K562 (cell line): ENCODE results near the gene BST1. TPM values are rescaled to one million over a fixed set of nuclear protein-coding genes. Genes with fewer than 3 reads are reported as not detected.

Source experiments
- ATAC-seq: fragments of 200-7000 bp; cut with Tn5 transposase; 3 replicates; pipeline ENCODE4 v1.9.1; 2020; ENCODE audit warnings: moderate library complexity
- BruUV-seq: library from RNA; stranded (reverse); fragments of 400-500 nt; replicated peaks from 2 replicates; lab custom pipeline; 2021; lab: Mats Ljungman, UMichigan
- CTCF ChIA-PET: fragments of 300-600 bp; formaldehyde crosslinking; extraction: SDS; loops from one replicate; lab custom pipeline; 2021; ENCODE audit warnings: low intra/inter-chr PET ratio; lab: Yijun Ruan, JAX
- POLR2A ChIA-PET: fragments of 300-600, 350-650 bp; sonication (Branson Sonifier 250); formaldehyde crosslinking; extraction: SDS; loops from one replicate; lab custom pipeline; 2021; ENCODE audit warnings: antibody characterized with exemption, inconsistent platforms; lab: Yijun Ruan, JAX
- DNase-seq, 4 experiments: peaks; one replicate each; pipeline versions ENCODE4 v3.0.0 to v3.0.0-alpha.2; 2011 to 2018; ENCODE audit warnings: low spot score in 3 of 4, mixed read lengths in 3 of 4; ENCODE audit errors: extremely low read depth in 1 of 4
- FAIRE-seq: peaks from 2 replicates; lab custom pipeline; 2011; peaks lifted over from hg19 to GRCh38; lab: Jason Lieb, UNC
- H2AFZ ChIP-seq: 2 replicates; pipeline ENCODE4 v1.6.0; 2011; ENCODE audit warnings: low read depth, low read length, control low read depth, inconsistent platforms
- H3K27ac ChIP-seq: fragments of 200-600 bp; 3 replicates; pipeline ENCODE4 v1.8.0; 2011; ENCODE audit warnings: low read depth, mild to moderate bottlenecking, control low read depth, inconsistent platforms, low read length, moderate library complexity, mixed read lengths; ENCODE audit errors: extremely low read depth
- H3K27me3 ChIP-seq, 2 experiments: fragments of 300-600 bp in 1 of 2; 2 replicates in 1 of 2; 3 replicates in 1 of 2; pipeline versions ENCODE4 v1.6.0 to v1.8.0; 2011; ENCODE audit warnings: inconsistent platforms in 2 of 2, low read length in 2 of 2, mild to moderate bottlenecking in 1 of 2, mixed read lengths in 1 of 2, moderate library complexity in 1 of 2; ENCODE audit not compliant: control insufficient read depth in 2 of 2, insufficient read depth in 2 of 2
- H3K36me3 ChIP-seq: fragments of 300-600 bp; 3 replicates; pipeline ENCODE4 v1.8.0; 2011; ENCODE audit warnings: mild to moderate bottlenecking, low read length, inconsistent platforms; ENCODE audit not compliant: control insufficient read depth, insufficient read depth
- H3K4me1 ChIP-seq, 2 experiments: fragments of 200-600 bp in 1 of 2; replicated peaks in 1 of 2; 2 replicates in 1 of 2; 3 replicates in 1 of 2; pipeline versions ENCODE4 v1.5.1 to v1.8.0; 2011; ENCODE audit warnings: inconsistent platforms in 2 of 2, low read length in 2 of 2, mild to moderate bottlenecking in 1 of 2, mixed read lengths in 1 of 2, moderate library complexity in 1 of 2; ENCODE audit not compliant: control insufficient read depth in 2 of 2, insufficient read depth in 2 of 2
- H3K4me2 ChIP-seq: 2 replicates; pipeline ENCODE4 v1.6.1; 2011; ENCODE audit warnings: low read length, control low read depth, inconsistent platforms, mixed read lengths; ENCODE audit not compliant: insufficient read depth
- H3K4me3 ChIP-seq: fragments of 200-600 bp; sonication (generic), shearing (Covaris generic); 2 replicates; pipeline ENCODE4 v1.5.1; 2016; ENCODE audit warnings: control low read depth, inconsistent platforms
- H3K79me2 ChIP-seq: fragments of 200-600 bp; 3 replicates; pipeline ENCODE4 v1.8.0; 2011; ENCODE audit warnings: low read length, inconsistent platforms; ENCODE audit not compliant: control insufficient read depth, insufficient read depth
- H3K9ac ChIP-seq, 2 experiments: 2 replicates each; pipeline versions ENCODE4 v1.6.0 to v1.6.1; 2011; ENCODE audit warnings: low read depth in 2 of 2, low read length in 2 of 2, control low read depth in 1 of 2, inconsistent platforms in 1 of 2, mild to moderate bottlenecking in 1 of 2, mixed read lengths in 1 of 2; ENCODE audit not compliant: insufficient read depth in 1 of 2
- H3K9me1 ChIP-seq: one replicate; pipeline ENCODE4 v1.6.0; 2011; ENCODE audit warnings: inconsistent platforms, mild to moderate bottlenecking, low read length, moderate library complexity; ENCODE audit not compliant: control insufficient read depth, insufficient read depth
- H3K9me3 ChIP-seq: replicated peaks from 2 replicates; pipeline ENCODE4 v1.5.1; 2011; ENCODE audit warnings: low read depth, low read length, inconsistent platforms; ENCODE audit not compliant: control insufficient read depth, insufficient read depth
- H4K20me1 ChIP-seq: replicated peaks from 2 replicates; pipeline ENCODE4 v1.6.1; 2011; ENCODE audit warnings: low read length, inconsistent platforms, mixed read lengths; ENCODE audit not compliant: control insufficient read depth, insufficient read depth
- BRF1 ChIP-seq: IDR thresholded peaks from 3 replicates; pipeline ENCODE4 v1.6.1; 2011; ENCODE audit warnings: borderline replicate concordance, mild to moderate bottlenecking; ENCODE audit not compliant: insufficient read length; ENCODE audit errors: extremely low read depth
- MCM2 ChIP-seq: fragments of 450-650 bp; IDR thresholded peaks from 2 replicates; pipeline ENCODE4 v1.6.1; 2017; ENCODE audit warnings: low read depth, mild to moderate bottlenecking
- NCOA6 ChIP-seq: fragments of 450-650 bp; IDR thresholded peaks from 2 replicates; pipeline ENCODE4 v1.6.1; 2017; ENCODE audit warnings: mild to moderate bottlenecking
- POLR2A ChIP-seq: fragments of 450-650 bp; conservative IDR thresholded peaks from 2 replicates; pipeline ENCODE4 v1.6.1; 2016
- PTTG1 ChIP-seq: fragments of 450-650 bp; IDR thresholded peaks from 2 replicates; pipeline ENCODE4 v1.6.1; 2016; ENCODE audit warnings: low read depth, mild to moderate bottlenecking, missing genetic modification characterization, missing compliant biosample characterization
- TEAD2 ChIP-seq: fragments of 450-650 bp; IDR thresholded peaks from 2 replicates; pipeline ENCODE4 v1.6.1; 2016; ENCODE audit warnings: missing genetic modification characterization, control low read depth, missing compliant biosample characterization
- ZBTB8A ChIP-seq: fragments of 450-650 bp; IDR thresholded peaks from 2 replicates; pipeline ENCODE4 v1.6.1; 2018; ENCODE audit warnings: mild to moderate bottlenecking, moderate library complexity; ENCODE audit not compliant: partially characterized antibody
- ZNF583 ChIP-seq: fragments of 250-450 bp; sonication (Bioruptor Pico); IDR thresholded peaks from 2 replicates; pipeline ENCODE4 v1.4.0; 2020
- ZSCAN29 ChIP-seq: fragments of 450-650 bp; IDR thresholded peaks from 2 replicates; pipeline ENCODE4 v1.6.1; 2017
- ZSCAN32 ChIP-seq: fragments of 450-650 bp; formaldehyde crosslinking; IDR thresholded peaks from 2 replicates; pipeline ENCODE4 v1.4.0; 2020; ENCODE audit warnings: mild to moderate bottlenecking, moderate library complexity
- WGBS: fragments of 100-300 bp; shearing (Covaris generic); methylation state at CpG from one replicate; pipeline ENCODE4 v1.1.6; 2016; ENCODE audit warnings: low coverage, mixed read lengths; ENCODE audit not compliant: insufficient coverage; ENCODE audit errors: missing lambda C conversion rate; 5-methylcytosine and 5-hydroxymethylcytosine counted together
- in situ Hi-C: fragments of 300-500 bp; cut with MboI; formaldehyde crosslinking; loops from 4 replicates; pipeline ENCODE4 v1.15.0; 2018; ENCODE audit warnings: inconsistent platforms, mixed read lengths
- intact Hi-C: fragments of 100-400 bp; cut with micrococcal nuclease; formaldehyde crosslinking; loops from 2 replicates; pipeline ENCODE4 v1.14.2; 2022
- polyA plus RNA-seq, 8 experiments: library from polyadenylated mRNA; depleted of rRNA in 4 of 8; stranded (reverse) in 5 of 8; unstranded in 3 of 8; fragments of >200 nt; fragmentation: Nextera tagmentation in 2 of 8; fragmentation: Illumina TruSeq in 1 of 8; extraction: Ambion mirVana in 2 of 8; extraction: Trizol in 1 of 8; gene quantifications; 2 replicates each; pipeline versions ENCODE4 v1.2.1 to v1.2.3, GENCODE V29; 2011 to 2014; ENCODE audit warnings: inconsistent platforms in 1 of 8, missing spikeins in 1 of 8
- total RNA-seq, 7 experiments: library from RNA; depleted of rRNA in 6 of 7; stranded (reverse); fragments of >200 nt in 6 of 7; fragmentation: Illumina TruSeq in 2 of 7; extraction: Trizol in 2 of 7; gene quantifications; 2 replicates each; pipeline versions ENCODE4 v1.2.1 to v1.2.3, GENCODE V29; 2011 to 2021; ENCODE audit warnings: low replicate concordance in 1 of 7
- TF ChIP-seq, protein P1 (sequence below): fragments of 200-800 bp; sonication (Bioruptor generic); IDR thresholded peaks from 2 replicates; pipeline ENCODE4 v1.6.1; 2017; ENCODE audit warnings: missing genetic modification characterization, missing compliant biosample characterization

The BST1 gene
- total and polyA plus RNA-seq, 9 of the 15 experiments (the other 6 are each of a cell fraction or from before 2014, with no cell fraction given): 0.04 to 0.38 (median 0.07) TPM; not detected in 6

DNA sequence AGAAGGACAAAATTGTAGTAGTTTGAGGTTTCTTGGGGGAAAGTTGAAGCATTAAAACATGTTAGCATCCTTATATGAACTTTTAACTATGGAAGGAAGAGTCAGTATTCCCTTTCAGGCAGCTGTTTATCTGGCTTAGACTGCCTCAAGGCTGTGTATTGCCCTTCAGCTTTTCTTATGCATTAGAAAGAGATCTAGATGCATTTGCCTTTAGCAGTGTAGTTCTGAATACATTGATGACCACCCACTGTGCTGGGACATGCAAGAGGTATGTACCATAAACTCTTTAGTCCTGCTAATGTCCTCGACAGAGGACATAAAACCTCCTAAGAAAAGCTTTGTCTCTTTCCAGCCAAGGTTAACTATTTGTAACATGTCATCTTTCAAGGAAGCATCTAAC lies 18.4 kb upstream of the BST1 start:
- WGBS: 100% methylated on average over 1 of the region's 1 CpG
- no peak overlapping the region for H3K9ac ChIP-seq
- in situ Hi-C loops (no loop called here), intact Hi-C loops (loop anchor here (10.0 kb wide), 1 partner anchor 540 kb away; the partner anchor contains the start of gene TAPT1)
- peaks cover 0 to 4% of the 10 kb centered on the region in 2 experiments; a peak in 1 of 5 replicates for H3K4me1 ChIP-seq
- POLR2A ChIA-PET: interaction anchor here (0.6 kb wide), 1 partner anchor 24 kb away, joined by 4 read pairs; no protein-coding TSS in a partner anchor
- no peaks in the 10 kb centered on the region for H3K9me3 ChIP-seq
- H3K4me2 ChIP-seq: no peak overlapping the region
- H3K4me3 ChIP-seq: no peak overlapping the region
- no peak overlapping the region for H2AFZ ChIP-seq
- H3K36me3 ChIP-seq: peaks cover 46% of the 10 kb centered on the region
- no peaks in the 10 kb centered on the region for H3K9me1 ChIP-seq
- FAIRE-seq (no peak), ATAC-seq (no peak), DNase-seq (no peak)
- H3K79me2 ChIP-seq: peaks cover 54% of the 10 kb centered on the region
- no peaks in the 10 kb centered on the region for H3K27me3 ChIP-seq
- no TSS peak for BruUV-seq
- CTCF ChIA-PET: no interaction called here
- H4K20me1 ChIP-seq: no peaks in the 10 kb centered on the region
- TF ChIP-seq TEAD2 (tag): no peak
- no peak for TF ChIP-seq ZBTB8A
- no peak for TF ChIP-seq MCM2
- TF ChIP-seq, protein P1, sequence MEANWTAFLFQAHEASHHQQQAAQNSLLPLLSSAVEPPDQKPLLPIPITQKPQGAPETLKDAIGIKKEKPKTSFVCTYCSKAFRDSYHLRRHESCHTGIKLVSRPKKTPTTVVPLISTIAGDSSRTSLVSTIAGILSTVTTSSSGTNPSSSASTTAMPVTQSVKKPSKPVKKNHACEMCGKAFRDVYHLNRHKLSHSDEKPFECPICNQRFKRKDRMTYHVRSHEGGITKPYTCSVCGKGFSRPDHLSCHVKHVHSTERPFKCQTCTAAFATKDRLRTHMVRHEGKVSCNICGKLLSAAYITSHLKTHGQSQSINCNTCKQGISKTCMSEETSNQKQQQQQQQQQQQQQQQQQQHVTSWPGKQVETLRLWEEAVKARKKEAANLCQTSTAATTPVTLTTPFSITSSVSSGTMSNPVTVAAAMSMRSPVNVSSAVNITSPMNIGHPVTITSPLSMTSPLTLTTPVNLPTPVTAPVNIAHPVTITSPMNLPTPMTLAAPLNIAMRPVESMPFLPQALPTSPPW (CRISPR knock-in tag): no peak
- TF ChIP-seq ZNF583: no peak
- no peak for TF ChIP-seq ZSCAN32 (CRISPR knock-in tag)
- TF ChIP-seq POLR2A: no peak
- TF ChIP-seq ZSCAN29: no peak
- TF ChIP-seq BRF1: no peak
- TF ChIP-seq NCOA6: no peak
- TF ChIP-seq PTTG1 (tag): no peak
- H3K27ac ChIP-seq: no peak overlapping the region
